CD4-positive, alpha-beta T cell treated with Interleukin-4 for 4 hours (primary cell): ENCODE data around the gene MYLK2.
"Not testable (repeated sequence)": the region's sequence is repeated elsewhere in the genome, so short reads cannot be mapped to it uniquely, and the experiment has no call there.

Experiments used
- DNase-seq: peaks from one replicate; pipeline ENCODE4 v3.0.0-alpha.2; 2020

MYLK2 gene

DNA sequence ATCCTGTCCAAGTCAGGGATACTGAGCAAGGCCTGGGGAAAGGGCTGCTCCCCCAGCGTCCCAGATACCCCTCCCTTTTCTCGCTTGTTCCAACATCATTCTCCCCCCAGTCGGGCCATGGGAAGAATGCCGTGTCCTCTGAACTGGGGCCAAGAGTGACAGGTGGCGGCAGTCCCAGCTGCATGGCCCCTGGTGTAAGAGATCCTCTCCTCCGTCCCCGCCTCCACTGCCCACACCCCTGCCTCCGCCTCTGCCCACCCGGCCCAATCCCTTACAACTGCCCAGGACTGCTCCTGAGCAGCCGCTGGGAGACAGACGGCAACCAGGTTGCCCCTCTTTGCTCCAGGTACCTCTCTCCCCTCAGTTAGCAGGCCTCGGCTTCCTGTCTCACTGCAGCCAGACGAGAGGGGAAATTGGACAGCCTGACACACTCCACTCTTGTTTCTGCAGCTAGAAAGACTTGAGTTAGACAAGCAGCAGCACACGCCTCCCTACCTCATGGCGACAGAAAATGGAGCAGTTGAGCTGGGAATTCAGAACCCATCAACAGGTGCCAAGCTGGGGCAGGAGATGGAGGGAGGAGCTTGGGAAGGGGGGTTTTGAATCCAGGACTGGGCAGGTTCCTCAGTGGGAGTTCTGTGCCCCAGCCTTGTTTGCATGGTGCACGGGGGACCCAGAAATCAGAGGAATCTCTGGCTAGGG, at the start of gene MYLK2:
MYLK2 (plus strand) TSS at position 274 of the 702 bp plus-strand sequence; CDS start at position 499, 225 bp downstream.
- DNase-seq: no peak

DNA sequence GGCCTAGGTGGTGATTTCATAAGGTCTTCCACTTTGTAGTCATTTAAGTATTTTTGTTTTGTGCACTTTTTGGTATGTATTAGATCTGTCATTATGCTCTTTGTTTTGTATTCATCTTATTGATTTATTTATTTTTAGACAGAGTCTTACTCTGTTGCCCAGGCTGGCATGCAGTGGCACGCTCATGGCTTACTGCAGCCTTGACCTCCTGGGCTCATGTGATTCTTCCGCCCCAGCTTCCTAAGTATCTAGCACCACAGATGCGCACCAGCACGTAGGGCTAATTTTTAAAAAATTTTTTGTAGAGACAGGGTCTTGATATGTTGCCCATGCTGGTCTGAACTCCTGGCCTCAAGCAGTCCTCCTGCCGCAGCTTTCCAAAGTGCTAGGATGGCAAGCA, 49.5 kb upstream of the MYLK2 start:
- DNase-seq: no peak

DNA sequence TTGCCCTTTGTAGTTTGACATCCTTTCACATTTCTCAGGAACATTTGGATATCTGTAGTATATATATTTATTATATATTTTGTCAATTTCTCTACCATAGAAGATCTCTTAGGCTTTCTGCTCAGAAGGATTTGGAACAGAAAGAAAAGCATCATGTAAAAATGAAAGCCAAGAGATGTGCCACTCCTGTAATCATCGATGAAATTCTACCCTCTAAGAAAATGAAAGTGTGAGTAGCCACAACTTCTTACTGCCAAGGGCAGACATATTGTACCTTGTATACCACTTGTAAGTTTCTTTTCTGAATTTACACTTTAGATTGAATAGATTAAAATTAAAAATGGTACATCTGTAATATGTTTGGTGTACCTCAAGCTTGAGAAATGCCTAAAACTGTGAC, 48.9 kb upstream of the MYLK2 start:
- DNase-seq: peak; percentile 7

DNA sequence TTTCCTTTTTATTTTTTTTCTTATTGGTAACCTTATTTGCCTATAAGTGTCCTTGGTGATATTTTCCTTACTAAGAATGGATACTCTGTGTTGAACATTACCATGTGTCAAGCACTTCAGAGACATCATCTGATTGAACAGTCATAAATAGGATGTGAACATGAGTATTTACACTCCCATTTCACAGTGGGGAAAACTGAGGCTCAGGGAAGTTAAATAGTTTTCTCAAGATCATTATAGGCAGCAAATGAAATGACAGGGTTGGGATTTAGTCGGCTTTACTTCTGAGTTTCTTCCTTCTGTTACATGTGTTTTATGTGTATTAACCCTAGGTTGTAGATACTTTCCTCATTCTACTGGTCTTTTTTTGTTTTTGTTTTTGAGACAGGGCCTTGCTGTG, 44.7 kb upstream of the MYLK2 start:
- DNase-seq: no peak

DNA sequence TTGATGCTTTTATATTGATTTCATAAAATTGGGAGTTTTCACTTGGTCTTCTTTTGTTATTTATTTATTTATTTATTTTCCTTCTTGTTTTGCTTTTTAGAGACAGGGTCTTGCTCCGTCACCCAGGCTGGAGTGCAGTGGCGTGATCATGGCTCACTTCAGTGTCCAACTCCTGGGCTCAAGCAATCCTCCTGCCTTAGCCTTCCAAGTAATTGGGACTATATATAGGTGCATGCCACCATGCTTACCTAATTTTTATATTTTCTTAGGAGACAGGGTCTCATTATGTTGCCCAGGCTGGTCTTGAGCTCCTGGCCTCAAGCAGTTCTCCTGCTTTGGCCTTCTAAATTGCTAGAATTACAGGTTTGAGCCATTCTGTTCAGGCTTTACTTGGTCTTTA, 38.3 kb upstream of the MYLK2 start:
- no peak for DNase-seq

DNA sequence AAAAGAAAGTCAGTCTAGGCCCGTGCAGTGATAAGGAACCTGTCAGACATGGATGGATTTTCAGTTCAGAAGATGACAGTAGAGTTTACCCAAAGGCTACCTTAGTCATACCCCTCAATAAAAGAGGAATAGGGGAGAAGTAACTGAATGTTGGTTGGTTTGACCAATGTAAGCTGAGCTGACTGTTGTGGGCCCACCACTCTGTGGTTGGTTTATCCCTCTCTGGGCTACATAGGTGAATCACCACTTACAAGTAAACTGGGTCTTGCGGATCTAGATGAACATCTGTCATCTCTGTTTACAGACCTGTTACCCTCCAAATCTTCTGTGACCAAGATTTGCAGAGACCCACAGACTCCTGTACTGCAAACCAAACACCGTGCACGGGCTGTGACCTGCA, 37.2 kb upstream of the MYLK2 start:
- DNase-seq: no peak

DNA sequence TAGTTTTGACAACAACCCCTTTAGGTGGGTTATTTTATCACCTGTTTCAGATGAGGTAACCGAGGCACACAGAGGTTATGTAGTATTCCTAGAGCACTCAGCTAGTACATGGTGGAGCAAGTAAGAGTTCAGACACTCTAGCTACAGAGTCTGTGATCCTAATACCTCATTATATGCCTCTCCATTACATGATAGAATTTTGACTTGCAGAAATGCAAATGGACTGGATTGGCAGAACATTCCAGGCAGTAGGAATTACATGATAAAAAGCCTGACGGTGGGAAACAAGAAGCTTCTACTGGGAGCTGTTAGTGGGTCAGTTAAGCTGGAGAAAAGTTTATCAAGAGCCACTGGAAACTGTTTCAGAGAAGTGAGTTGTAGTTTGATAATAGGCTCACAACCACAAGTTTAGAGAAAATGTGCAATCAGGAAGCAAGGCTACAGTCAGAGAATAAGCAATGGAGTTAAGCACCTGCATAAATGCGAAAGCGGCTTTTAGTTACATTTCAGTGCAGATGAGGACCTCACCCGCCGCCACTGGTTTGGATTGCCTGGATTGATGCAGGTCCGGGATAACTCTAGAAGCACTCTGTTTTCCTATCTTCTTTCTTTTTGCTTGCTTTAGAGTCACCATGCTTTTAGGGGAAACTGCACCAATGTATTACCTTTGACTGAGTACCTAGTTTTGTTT, 34.7 kb upstream of the MYLK2 start:
- DNase-seq: no peak

DNA sequence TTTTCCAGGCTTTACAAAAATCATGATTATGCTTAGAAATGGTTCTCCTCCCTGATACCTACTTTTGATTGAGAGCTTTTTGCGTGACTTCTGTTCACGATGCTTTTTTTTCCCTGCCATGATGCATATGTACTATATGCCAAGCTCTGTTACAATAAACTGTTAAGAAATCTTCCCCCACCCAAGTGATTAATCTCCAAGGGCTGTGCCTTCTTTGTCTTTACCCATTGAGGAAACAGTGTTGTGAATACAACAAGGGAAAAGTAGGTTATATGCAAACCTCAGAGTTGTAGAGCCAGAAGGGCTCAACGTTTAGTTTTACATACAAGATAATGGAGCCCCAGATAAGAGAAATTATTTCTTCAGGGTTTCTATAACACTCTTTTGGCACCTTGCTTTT, 34.1 kb upstream of the MYLK2 start:
- DNase-seq: no peak

DNA sequence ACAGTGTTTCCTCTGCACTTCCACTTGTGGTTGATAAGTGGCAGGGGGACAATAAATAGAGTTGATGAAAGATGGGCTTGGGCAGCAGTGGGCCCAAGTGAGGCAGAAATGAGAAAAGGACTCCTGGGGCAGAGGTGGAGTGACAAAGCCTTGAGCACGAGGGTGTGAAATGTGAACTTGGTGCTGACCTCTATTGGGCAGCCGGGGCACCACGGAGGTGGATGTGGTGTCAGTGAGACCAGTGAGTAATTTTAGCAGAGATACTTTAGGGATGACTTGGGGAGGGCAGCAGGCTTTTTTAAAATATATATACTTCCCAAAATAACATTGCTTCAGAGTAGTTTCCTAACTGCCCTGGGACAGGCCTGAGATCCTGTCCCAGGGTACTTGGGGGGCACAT, 30.6 kb upstream of the MYLK2 start:
- no peak for DNase-seq

DNA sequence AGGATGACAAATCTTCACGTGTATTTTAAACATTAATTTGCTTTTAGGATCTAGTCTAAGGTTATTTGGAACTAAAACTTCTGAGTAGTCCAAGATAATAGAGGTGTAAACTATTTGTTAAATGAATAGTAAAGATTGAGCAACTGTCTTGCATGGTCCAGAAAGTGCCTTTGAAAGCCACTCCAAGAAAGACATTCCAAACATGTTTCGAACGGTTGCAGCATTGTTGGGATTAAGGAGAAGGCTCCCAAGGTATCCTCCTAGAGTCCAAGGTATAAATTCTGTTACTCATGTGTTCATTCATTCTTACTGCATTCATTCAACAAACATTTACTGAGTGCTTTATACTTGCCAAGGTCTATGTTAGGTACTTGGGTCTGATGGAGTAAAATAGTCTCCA, 28.8 kb upstream of the MYLK2 start:
- DNase-seq: no peak

DNA sequence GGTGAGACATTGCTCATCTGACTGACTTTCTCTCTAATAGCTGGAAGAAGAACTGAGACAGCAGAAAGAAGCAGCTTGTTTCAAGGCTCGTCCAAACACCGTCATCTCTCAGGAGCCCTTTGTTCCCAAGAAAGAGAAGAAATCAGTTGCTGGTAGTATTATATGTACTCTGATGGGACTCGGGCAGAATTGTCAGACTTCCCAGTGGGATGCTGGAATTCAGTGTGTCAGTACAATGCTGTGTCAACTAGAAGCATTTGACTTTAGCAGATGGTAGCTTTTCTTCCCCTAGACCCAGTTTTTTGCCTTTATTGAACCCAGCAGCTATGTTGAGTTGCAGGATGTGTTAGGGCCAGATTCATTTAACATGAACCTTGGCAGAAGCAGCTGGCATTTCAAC, 21.8 kb upstream of the MYLK2 start:
- no peak for DNase-seq

DNA sequence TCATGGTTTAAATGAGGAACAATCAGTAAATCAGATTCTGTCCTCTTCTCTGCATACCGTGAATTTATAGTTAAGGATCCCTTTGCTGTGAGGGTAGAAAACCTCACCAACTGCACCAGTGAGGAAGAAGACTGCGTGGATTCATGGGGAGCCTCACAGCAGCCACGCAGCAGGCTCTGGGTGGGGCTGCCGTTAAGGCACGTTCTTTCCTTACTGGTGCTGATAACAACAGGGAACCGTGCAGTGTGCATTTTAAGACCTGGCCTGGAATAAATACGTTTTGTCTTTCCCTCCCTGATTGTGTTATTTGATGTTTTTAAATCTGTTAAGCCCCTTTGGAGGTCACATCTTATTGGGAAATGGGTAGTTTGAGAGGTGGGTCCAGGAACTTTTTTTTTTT, 17.6 kb upstream of the MYLK2 start:
- DNase-seq: no peak

DNA sequence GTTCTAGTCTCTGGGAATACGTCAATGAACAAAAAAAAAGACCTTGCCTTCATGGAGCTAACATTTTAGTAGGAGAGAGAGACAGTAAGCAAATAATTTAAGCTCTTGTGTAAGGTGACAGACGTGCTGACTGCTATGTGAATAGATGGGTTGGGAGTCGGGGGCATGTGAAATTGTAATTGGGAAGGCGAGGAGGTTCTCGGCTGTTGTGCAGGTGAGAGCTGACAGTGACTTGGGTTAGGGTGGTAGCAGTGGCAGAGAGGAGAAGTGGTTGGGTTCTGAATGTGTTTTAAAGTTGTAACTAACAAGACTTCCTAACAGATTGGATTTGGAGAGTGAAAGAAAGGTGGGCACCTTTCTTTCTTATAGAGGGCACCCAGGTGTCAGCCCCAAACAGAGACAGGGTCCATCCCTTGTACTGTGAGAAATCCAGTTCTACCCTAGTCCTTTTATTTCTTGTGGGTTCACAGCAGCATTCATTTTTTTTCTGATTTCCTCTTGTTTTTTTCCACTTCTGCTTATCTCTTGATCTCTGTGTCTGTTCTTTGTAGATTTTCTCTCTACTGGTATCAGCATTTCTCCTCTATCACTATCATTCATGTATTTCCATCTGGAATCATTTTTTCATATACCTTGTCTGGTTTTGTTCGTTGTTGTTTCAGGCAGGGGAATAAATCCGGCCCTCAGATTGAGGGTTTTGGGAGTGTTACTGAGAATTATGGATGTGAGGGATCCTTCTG, 15.4 kb upstream of the MYLK2 start:
- DNase-seq: no peak

DNA sequence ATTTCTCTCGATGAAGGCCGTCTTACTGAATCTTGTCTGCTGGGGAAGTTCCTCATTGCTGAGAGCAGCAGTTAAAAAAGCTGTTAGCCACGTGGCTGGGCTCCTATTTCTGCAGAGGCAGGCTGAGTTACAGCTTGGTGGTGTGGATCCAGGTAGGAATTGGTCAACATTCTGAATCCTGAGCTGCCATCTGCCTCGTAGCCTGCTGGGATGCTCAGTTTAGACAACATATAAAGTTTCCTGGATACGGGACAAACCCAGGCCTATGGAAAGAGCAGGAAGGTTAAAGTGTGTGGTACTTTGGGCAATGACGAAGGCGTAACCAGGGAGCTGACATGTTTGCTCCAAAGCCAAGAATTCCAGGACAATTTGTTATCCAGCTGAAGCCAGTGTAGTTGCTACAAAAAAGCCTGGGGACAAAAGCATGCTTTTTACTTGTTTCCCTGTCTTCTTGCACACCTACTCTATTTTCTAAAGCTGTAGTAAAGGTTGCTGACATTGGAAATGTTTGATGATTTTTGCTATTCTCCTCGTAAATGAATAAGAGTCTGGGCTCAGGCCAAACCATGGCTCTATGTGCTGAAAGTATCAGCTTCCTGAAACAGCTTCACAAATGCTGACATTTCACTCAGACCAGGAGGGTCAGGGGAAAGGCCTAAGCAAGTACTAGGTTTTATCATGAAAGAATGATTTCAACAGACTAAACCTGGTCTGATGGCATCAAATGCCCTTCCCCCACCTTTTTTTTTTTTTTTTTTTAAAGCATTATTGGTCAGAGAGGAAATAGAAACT, 12.4 kb upstream of the MYLK2 start:
- no peak for DNase-seq

DNA sequence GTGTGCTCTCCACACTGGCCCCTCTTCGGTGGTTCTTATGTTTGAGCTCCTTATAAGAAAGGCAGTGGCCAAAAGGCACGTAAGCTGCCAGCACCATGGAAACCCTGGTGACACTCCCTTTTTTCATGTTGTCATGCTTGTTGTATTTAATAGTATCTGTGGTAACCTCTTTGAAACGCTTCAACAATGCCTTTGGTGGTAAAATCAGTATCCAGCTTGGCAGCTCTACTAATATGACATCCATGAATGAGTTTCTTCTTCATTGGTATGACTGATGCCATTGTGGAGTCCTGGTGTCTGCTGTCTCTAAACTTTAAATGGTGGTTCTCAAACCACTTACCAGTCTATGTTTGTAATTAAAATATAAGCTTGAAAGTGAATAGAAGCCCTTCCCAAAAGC, 10.7 kb upstream of the MYLK2 start:
- DNase-seq: no peak

DNA sequence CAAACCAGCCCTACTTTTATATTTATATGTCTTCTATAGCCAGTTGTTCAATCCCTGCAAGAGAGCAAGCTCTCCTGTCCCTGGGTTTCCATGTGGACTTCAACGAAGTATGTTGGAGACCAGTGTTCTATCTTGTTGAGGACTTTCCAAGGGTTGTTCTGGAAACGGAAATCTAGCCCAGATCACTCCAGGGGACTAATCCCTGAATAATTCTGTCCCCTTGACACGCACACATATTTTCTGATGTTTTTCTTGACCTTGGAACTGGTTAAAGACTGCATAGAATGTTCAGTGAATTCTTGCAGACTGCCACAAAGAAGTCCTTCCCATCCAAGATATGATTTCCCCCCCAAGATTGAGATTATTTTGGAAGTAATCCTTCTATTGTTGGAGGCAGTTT, 9.5 kb upstream of the MYLK2 start:
- DNase-seq: no peak

DNA sequence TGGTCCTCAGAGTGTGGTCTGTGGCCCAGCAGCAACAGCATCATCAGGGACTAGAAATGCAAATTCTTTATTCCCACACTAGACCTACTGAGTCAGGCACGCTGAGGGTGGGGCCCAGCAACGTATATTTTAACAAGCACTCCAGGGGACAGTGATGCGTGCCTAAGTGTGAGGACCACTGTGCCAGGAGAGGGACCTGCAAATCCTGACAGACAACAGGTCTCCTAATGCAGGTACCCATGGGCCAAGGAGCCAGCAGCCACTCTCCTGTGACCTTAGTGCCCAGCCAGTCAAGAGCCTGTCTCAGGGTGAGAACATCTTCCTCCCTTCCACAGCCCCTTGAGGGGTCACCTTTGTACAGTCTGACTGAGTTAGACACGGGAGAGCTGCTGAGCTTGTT, 8.0 kb upstream of the MYLK2 start:
- DNase-seq: no peak

DNA sequence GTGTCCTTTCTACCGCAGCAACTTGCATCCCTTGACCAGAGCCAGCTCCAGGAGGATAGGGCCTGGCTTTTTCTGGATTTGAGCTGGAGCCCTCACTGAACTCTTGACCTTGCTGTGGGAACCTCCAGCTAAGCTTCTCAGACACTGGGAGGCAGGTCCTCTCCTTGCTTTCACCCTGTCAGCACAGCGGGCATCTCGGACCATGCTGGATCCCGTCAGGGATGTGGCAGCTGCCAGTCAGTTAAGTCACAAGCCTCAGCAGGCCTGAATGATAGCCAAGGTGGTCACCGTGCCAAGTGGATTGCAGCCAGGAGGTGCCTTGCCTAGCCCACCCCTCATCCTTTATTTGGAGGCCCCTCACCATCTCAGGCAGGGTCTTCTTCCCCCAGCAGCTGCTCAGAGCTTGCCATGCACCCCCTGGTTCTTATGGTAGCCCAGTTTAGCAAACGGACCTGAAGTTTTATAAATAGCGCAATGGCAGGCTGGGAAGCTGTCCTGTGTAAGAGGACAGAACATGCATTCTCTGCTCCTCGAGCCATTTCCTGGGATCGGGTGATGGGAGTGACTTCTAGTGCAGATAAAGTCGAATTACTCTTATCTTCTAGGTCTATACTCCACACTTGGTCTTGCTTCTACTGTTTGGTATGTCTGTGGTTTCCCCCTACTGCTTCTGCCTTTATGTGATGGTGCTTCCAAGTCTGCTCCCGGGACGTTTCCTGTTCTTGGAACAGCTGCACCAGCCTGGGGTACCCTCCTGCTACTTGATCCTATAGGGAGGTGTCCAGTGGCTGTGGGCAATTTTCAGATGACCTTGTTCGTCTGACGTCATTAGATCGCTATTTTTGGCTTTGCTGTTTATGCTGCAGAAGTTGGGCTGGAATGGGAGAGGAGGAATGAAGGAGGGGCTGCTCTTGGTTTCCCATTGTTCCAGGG, 7.1 kb upstream of the MYLK2 start:
- no peak for DNase-seq

DNA sequence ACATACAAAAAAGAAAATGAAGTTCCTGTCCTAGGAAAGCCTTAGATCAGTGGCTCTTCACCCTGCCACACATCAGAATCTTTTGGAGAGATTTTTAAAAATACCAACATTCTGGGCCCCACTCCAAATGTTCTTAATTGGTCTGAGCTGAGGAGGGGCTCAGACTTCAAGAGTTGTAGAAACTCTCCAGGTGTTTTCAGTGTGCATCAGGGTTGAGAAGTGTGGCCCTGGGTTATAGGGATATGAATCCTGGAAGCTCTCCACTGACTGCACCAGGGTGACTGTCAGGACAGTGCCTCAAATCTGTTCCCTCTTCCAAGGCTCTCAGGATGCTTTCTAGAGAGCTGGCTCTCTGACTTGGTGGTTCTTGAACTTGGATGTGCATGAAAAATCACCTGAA, 5.5 kb upstream of the MYLK2 start:
- no peak for DNase-seq

DNA sequence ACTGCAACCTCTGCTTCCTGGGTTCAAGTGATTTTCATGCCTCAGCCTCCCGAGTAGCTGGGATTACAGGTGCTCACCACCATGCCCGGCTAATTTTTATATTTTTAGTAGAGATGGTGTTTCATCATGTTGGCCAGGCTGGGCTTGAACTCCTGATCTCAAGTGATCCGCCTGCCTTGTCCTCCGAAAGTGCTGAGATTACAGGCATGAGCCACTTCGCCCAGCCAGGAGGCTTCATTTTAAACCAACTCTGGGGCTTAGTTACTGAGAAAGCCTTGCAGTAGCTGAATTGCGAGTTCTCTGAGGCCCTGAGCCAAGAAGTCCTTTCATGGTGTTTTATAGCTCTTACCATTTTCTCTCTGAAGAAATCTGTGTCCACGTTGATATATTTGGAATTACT, 5.0 kb upstream of the MYLK2 start:
- DNase-seq: not testable (repeated sequence)

DNA sequence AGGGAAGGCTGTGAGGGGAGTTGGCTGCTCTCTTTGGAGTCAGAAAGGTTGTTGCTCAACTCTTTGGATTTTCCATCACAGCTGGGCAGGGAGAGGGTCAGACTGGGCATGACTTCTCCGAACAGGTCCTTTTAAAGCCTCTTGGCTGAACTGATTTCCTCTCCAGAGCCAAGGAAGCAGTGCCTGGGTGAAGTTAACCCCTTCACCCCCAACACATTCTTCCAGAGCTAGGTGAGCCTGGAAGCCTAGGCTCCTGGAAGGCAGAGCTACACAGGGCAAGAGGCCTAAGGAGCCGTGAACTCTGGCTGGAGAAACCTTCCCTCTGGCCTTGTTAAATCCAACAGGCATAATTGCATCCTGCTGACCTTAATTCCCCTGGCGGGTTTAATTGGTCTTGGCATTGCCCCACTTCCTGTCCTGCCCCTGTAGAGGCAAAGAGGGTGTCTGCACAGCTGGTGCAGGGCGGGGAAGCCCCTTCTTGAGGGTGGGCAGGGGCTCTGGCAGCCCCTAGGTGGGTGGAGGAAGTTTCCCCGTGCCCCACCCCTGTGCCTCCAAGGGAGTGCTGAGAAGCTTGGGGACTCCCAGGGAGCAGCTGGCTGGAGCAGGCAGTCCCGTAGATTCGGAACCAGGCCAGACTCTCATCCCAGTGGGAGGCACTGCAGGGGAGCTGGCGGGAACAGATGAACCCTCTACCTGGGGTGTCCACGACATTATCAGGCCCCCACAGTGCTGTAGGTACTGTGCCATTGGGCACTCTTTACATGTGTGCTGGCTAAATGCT, 3.6 kb upstream of the MYLK2 start:
- no peak for DNase-seq
